Calu3 (cell line): Measurements from ENCODE around the gene PSMF1. TPM values are rescaled to one million over a fixed set of nuclear protein-coding genes. Genes with fewer than 3 reads are reported as not detected.

Experiments
- BruUV-seq: library from RNA; stranded (reverse); fragments of 400-500 nt; replicated peaks from 2 replicates; lab custom pipeline; 2021; lab: Mats Ljungman, UMichigan
- CTCF ChIA-PET: fragments of 300-600 bp; sonication (Branson Sonifier 250); formaldehyde crosslinking; loops from one replicate; lab custom pipeline; 2022; ENCODE audit warnings: antibody characterized with exemption; lab: Charles Lee
- DNase-seq: peaks from one replicate; pipeline ENCODE4 v3.0.0; 2022
- H3K27ac Mint-ChIP-seq: one replicate; pipeline ENCODE4 v1.8.0; 2022; ENCODE audit warnings: mixed read lengths; ENCODE audit not compliant: unreplicated experiment
- H3K27me3 Mint-ChIP-seq: one replicate; pipeline ENCODE4 v1.8.0; 2022; ENCODE audit warnings: mixed read lengths; ENCODE audit not compliant: unreplicated experiment
- H3K36me3 Mint-ChIP-seq: one replicate; pipeline ENCODE4 v1.8.0; 2022; ENCODE audit warnings: mild to moderate bottlenecking, moderate library complexity, mixed read lengths; ENCODE audit not compliant: insufficient read depth, unreplicated experiment
- H3K4me1 Mint-ChIP-seq: one replicate; pipeline ENCODE4 v1.8.0; 2022; ENCODE audit warnings: mild to moderate bottlenecking, low read depth, mixed read lengths; ENCODE audit not compliant: unreplicated experiment
- H3K4me3 Mint-ChIP-seq: one replicate; pipeline ENCODE4 v1.8.0; 2022; ENCODE audit warnings: mild to moderate bottlenecking, low read depth, moderate library complexity, mixed read lengths; ENCODE audit not compliant: unreplicated experiment
- H3K9me3 Mint-ChIP-seq: one replicate; pipeline ENCODE4 v1.8.0; 2022; ENCODE audit warnings: low read depth, mixed read lengths; ENCODE audit not compliant: unreplicated experiment
- CTCF ChIP-seq: fragments of 200-600 bp; IDR thresholded peaks from one replicate; pipeline ENCODE4 v1.8.0; 2022; ENCODE audit warnings: antibody characterized with exemption; ENCODE audit not compliant: unreplicated experiment
- intact Hi-C: fragments of 100-400 bp; cut with micrococcal nuclease; formaldehyde crosslinking; loops from one replicate; pipeline ENCODE4 v1.10.0; 2022; ENCODE audit not compliant: unreplicated experiment
- total RNA-seq: library from RNA; stranded (reverse); gene quantifications from 2 replicates; pipeline ENCODE4 v1.2.3, GENCODE V29; 2022

The PSMF1 gene
- total RNA-seq, 1 experiment from 2014 or later: 112 TPM

GRCh38 chr20:1083431-1084080 lies 34.8 kb upstream of the PSMF1 start:
- no peak for TF ChIP-seq CTCF
- Mint-ChIP-seq H3K27me3 (peaks cover 24% of the 10 kb centered on the region), H3K4me1 (no peaks in the 10 kb centered on the region), H3K27ac (no peak overlapping the region), H3K9me3 (peaks cover 4% of the 10 kb centered on the region), H3K4me3 (no peak overlapping the region), H3K36me3 (no peaks in the 10 kb centered on the region)
- DNase-seq: no peak
- no TSS peak for BruUV-seq
- CTCF ChIA-PET: no interaction called here
- intact Hi-C loops: no loop called here

GRCh38 chr20:1085492-1086276 lies 32.7 kb upstream of the PSMF1 start:
- Mint-ChIP-seq H3K9me3 (peaks cover 4% of the 10 kb centered on the region), H3K27ac (no peak overlapping the region), H3K4me1 (no peaks in the 10 kb centered on the region), H3K27me3 (peaks cover 14% of the 10 kb centered on the region), H3K4me3 (no peak overlapping the region), H3K36me3 (no peaks in the 10 kb centered on the region)
- CTCF ChIA-PET: no interaction called here
- intact Hi-C loops: no loop called here
- BruUV-seq: no TSS peak
- no peak for DNase-seq
- no peak for TF ChIP-seq CTCF

- CTCF ChIA-PET: no interaction called here
- no TSS peak for BruUV-seq
- Mint-ChIP-seq H3K27ac (no peak overlapping the region), H3K27me3 (peaks cover 14% of the 10 kb centered on the region), H3K9me3 (peaks cover 4% of the 10 kb centered on the region), H3K4me3 (no peak overlapping the region), H3K36me3 (no peaks in the 10 kb centered on the region), H3K4me1 (no peaks in the 10 kb centered on the region)
- intact Hi-C loops: no loop called here
- no peak for DNase-seq
- no peak for TF ChIP-seq CTCF
Measured at GRCh38 chr20:1086277-1087213, 31.9 kb upstream of the PSMF1 start.

GRCh38 chr20:1087311-1087905 lies 31.0 kb upstream of the PSMF1 start:
- DNase-seq: no peak
- H3K9me3 Mint-ChIP-seq: peaks cover 4% of the 10 kb centered on the region
- no TSS peak for BruUV-seq
- CTCF ChIA-PET: no interaction called here
- H3K36me3 Mint-ChIP-seq: no peaks in the 10 kb centered on the region
- no peak overlapping the region for H3K27ac Mint-ChIP-seq
- no peak overlapping the region for H3K4me3 Mint-ChIP-seq
- H3K4me1 Mint-ChIP-seq: no peaks in the 10 kb centered on the region
- intact Hi-C loops: no loop called here
- H3K27me3 Mint-ChIP-seq: peaks cover 14% of the 10 kb centered on the region
- no peak for TF ChIP-seq CTCF
